HG03571 (cell line): ENCODE measurements around the gene PPP6R1.

Experiments used
- ATAC-seq: cut with Tn5 transposase; IDR thresholded peaks from one replicate; pipeline ENCODE4 v1.9.1; 2021; ENCODE audit not compliant: unreplicated experiment

PPP6R1 gene

DNA sequence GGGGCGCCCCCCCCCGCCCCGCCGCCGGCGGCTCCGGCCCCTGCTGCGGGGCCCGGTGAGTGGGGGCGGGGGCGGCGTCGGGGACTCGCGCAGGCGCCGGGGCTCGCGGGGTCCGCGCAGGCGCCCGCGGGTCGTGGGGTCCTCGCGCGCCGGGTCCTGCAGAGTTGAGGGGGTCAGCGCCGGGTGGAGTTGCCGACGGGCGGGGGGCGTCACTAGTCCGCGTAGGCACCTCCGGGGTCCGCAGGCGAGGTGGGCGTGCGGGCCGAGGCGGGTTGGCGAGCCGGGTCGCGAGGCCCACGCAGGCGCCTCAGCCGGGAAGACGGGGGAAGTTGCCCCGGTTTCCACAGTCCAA is 365 bp downstream of the PPP6R1 start:
- ATAC-seq, result peak; percentile 3

- no peak for ATAC-seq
These were observed 1.1 kb downstream of the PPP6R1 start for GRCh38 chr19:55257461-55258420.

- ATAC-seq, result no peak
These were observed 2.0 kb downstream of the PPP6R1 start for GRCh38 chr19:55256562-55257460.

- no peak for ATAC-seq
These were observed 3.0 kb downstream of the PPP6R1 start for GRCh38 chr19:55255618-55256423.

DNA sequence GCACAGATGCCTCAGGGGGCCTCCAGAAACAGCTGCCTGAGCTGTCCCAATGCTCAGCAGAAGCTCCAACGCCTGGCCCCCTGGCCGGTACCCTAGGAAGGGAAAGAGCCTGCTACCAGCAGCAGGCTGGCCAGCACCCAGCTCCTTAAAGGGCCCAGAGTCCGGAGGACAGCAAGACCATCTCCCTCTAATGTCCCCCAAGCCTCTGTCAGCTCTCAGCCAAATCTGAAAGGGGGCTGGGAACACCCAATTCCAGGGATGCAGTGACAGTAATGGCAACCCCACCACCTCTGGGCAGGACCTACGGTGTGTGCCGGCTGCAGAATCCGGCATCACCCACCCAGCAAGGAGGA is 4.2 kb downstream of the PPP6R1 start:
- no peak for ATAC-seq

DNA sequence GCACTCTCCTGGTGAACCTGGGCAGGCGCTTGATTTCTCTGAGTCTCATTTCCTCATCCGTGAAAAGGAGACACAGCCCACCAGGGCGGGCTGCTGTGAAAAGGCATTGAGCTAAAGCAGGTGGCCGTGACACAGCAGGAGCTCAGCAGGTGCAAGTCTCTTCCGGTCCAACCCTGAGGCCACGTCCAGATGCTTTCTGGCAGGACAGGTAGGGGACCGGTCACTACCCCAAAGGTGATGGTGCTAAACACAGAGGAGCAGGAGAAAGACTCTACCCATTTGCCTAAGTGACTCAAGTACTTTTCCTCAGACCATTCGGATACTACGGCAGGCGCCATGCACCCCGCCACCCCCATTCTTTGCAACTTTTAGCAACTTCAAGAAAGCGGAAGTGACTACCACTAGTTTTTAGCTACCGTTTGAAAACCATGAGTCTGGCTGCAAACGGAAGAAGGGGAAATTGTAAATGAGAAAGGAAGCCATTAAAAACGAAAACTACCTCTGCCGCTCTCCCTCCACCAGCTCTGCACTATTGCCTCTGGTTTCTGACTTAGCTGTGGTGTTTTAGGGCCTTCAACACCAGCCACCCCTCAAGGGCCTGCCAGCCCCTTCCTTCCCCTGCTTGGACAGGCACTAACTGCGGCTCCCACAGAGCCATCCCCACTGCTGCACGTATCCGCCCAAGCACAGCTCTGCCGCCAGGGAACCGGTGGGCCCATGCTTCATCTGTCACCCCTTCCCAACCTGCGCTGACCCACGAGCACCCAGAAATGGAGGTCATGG is 4.8 kb downstream of the PPP6R1 start:
- ATAC-seq, result peak; percentile 40

DNA sequence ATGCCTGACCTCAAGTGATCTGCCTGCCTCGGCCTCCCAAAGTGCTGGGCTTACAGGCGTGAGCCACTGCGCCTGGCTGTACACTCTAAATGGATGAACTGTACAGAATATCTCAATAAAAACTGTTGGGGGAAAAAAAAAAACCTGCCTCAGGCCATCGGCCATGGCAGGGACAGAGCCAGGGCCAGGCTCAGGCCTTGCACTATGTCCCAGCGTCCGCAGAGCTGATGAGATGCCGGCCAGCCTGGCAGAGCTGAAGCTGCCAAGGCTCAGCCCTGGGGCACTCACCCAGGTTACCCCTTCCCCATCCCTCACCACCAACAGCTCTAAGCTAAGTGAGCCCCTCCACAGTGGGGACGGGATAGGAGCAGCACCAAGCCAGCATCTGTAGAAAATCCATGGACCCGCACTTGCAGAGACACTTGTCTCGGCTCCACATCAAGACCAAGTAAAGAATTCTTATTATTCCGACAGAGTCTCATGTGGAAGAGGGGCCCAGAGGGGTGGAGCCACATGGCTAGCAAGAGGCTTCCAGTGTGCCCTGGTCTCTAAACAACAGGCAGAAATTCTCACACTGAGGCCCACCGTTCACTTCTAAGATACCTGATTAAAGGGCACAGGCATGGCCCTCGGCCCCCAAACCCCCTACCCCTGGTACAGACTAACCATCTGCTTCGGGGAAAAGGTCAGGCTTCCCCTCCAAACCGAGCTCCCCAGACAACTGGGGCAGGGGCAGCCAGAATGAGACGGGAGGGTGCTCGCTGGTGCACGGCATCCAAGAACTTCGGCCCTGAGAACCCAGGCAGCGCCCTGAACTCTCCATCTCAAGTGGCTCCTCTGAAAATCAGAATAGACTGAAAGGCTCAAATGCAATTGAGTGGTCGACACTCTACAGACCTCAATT is 5.8 kb downstream of the PPP6R1 start:
- ATAC-seq, result no peak

- ATAC-seq, result no peak
These were observed 7.3 kb downstream of the PPP6R1 start for GRCh38 chr19:55251341-55252081.

DNA sequence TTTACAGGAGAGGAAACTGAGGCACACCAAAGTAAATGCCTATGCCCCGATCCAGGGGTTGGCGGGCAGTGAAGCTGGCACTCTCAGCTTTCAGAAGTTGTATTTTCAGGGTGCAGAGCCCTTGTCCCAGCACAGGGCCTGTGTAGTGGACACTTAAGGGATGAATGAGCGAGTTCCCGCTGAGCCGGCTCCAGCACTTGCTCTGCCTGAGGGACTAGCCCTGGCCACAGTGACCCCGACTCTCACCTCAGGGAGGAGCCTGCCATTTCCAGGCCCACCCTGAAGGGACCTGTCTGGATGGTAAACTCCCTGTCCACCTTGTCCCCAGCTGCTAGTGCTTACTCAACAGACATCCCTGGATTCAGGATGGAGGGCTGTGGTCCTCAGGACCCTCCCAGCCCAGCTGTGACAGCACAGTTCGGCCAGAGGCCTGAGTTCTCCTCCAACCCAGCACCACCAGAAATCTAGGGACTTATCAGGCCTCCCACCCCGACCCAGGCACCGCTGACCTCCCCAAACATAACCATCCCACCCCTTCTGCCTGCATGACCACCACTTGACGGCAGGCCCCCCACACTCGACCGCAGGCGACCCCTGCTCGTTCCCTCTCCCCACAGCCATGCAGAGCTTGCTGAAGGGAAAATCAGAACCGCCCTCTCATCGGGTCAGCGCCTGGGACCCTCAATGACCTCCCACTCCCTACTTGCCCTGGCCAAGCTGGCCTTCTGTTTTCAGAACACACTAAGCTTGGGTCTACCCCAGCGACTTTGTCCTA is 8.4 kb downstream of the PPP6R1 start:
- ATAC-seq, result no peak

- ATAC-seq, result no peak
These were observed 9.0 kb downstream of the PPP6R1 start for GRCh38 chr19:55249841-55250240.

GRCh38 chr19:55248704-55249103 is 10.1 kb downstream of the PPP6R1 start:
- no peak for ATAC-seq

- ATAC-seq, result no peak
These were observed 10.6 kb downstream of the PPP6R1 start for GRCh38 chr19:55248166-55248675.

DNA sequence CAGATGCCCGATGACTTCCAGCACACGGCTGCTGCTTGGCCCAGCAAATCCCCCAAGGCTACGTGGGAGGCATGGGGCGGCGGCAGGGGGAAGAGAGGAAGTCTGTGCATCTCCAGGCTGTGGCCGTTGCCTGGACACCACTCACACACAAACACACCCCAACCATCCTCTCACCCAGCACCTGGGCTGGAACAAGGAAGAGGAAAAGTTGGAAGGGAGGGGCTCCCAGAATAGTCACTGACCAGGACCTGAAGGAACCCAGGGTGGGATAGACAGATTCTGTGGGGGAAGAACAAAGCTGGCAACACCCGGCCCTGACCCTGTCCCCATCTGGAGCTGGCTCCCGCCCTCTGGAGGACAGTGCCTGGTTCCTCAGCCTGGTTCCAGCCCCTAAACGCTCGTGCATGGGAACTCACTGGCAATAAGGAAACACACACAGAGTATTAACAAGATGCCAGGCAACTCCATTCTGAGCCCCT is 11.2 kb downstream of the PPP6R1 start:
- ATAC-seq, result no peak

DNA sequence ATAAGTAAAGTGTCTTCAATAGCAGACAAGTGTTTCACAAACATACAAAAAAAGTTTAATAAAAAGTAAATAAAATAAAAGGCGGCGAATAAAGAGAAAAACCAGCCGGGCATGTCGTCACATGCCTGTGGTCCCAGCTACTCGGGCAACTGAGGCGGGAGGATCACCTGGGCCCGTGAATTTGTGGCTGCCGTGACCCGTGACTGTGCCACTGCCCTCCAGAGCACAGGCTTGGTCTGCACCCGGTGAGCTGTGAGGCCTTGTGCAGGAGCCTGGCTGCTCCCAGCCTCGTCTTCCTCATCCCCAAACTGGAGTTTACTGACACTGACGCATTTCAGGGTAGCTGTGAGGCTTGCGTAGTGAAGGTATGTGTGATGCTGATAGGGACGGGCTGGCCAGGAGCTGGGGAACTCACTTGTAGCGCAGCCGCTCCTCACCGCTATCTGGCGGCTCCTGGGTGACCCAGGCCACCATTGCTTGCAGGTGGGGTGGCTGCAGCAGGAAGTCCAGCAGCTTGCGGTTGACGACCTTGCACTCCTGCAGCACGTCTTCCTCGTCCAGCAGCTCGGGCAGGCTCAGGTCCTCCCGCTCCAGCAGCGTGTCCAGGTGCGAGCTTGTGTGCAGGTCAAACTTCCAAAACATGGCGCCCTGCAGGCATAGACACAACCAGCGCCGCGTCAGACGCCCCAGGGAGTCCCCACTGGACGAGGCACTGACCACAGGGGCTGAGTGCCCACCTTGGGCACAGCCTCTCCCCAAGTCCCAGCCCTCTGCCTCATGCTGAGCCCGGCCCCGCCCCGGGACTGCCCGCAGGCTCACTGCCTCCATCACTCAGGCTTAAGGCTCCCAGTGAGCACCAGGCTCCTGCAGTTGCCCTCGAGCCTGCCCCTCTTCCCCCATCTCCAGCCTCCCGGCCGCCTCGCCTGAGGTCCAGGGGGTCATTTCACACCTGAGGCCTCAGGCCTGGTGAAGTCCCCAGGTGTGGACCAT is 12.1 kb downstream of the PPP6R1 start:
- no peak for ATAC-seq

DNA sequence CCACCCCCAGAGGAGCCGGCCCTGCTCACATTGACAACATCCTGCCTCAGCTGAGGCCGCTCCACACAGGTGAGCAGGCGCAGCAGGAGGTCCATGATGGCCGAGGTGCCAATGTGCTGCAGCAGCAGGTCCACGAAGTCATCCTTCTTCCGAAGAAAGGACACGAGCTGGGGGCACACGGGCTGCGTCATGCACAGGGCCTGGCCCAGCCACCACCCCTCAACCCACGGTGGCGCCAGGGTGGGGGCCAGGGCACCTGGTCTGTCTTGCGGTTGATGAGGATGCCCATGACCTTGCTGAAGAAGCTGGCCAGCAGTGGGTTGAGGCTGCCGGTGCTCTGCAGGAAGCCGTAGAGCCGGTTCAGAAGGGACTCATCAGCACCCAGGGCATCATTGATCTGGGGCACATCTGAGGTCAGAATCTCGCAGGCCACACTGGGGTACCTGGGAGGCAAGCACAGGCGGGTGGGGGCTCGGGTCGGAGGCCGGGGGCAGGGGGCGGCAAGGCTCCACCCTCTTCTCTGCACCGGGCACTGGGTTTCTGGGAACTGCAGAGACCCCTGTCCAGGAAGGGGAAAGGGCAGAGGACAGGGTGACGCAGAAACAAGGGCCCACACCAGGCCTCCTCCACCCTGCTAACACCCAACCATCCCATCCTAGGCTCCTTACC is 13.4 kb downstream of the PPP6R1 start:
- no peak for ATAC-seq
